GM19328 (cell line): Measurements from ENCODE around the gene SPATA13.

Source experiments
- ATAC-seq: cut with Tn5 transposase; IDR thresholded peaks from one replicate; pipeline ENCODE4 v1.9.1; 2021; ENCODE audit warnings: mild to moderate bottlenecking, moderate library complexity; ENCODE audit not compliant: unreplicated experiment

Gene SPATA13

GRCh38 chr13:24218338-24218737 lies 57.8 kb downstream of the SPATA13 start:
- ATAC-seq = no peak

- ATAC-seq = no peak
Measured at GRCh38 chr13:24218977-24219376, 58.5 kb downstream of the SPATA13 start.

DNA sequence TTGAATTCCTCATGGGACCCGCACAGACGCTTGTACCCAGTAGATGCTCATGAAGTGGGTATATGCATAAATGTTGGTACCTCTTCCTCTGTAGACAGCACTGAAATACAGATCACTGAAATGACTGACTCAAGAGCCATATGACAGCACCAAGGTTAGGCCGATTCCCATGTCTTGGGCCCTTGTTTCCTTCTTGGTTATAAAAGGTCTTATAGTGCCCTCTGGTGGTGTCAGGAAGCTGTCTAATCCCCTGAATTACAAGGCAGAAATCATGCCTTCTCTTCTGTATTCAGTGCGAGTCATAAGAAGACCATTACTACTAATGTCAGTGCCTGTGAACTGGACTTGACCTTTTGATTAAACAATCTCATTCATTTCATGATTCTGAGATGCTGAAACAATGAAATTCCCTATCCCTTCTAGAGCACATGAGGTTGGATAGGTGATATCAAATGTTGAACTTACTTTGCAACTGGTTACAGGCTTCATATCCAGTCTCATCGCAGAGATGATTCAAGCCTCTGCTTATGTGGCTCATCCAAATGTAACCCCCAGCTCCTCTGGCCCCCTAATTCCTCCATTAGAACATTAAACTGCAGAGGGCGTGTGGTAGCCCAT lies 59.7 kb downstream of the SPATA13 start:
- ATAC-seq = no peak

DNA sequence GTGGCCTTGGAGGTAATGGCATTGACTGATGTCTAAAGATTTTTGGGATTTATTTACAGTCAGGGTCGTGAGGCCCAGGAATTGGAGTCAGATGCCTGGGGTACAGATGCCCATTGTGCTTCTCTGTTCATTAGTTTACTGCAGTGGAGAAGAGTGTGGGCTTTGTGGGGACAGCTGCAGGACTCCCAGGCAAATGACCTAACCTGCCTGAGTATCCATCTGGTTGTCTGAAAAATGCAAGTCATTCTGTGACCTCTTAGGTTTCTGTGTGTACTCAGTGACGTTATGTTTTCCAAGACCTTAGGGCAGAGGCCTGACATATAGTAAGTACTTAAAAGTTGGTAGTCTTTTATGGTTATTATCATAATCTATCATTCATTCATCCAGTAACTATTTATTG lies 60.5 kb downstream of the SPATA13 start:
- no peak for ATAC-seq

GRCh38 chr13:24222756-24223155 lies 62.2 kb downstream of the SPATA13 start:
- ATAC-seq = no peak

DNA sequence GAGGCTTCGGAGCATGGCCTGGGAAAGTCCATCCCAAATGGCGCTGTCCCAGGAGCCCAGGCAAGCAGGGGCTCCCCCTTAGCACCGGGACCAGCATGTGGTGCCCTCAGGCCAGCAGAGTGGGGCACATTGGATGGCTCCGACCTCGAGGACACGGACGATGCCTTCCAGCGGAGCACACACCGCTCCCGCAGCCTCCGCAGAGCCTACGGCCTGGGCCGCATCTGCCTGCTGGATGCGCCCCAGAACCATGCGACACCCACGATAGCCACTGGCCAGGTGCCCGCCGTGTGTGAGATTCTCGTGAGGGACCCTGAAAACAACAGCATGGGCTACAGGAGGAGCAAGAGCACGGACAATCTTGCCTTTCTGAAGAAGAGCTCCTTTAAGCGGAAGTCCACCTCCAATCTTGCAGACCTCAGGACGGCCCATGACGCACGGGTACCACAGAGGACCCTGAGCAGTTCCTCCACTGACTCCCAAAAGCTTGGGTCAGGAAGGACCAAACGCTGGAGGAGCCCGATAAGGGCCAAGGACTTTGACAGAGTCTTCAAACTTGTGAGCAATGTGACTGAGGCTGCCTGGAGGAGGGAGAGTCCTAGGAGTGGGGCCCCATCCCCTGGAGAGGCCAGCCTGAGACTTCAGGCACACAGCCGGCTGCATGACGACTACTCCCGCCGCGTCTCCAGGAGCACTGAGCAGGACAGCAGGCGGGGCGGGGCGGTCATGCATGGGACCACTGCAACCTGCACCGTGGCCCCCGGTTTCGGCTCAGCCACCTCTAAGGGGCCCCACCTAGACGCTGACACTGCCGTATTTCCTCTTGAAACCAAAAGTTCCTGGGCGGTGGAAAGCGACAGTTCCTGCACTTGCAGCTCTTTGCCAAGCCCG lies 63.1 kb downstream of the SPATA13 start:
- no peak for ATAC-seq

DNA sequence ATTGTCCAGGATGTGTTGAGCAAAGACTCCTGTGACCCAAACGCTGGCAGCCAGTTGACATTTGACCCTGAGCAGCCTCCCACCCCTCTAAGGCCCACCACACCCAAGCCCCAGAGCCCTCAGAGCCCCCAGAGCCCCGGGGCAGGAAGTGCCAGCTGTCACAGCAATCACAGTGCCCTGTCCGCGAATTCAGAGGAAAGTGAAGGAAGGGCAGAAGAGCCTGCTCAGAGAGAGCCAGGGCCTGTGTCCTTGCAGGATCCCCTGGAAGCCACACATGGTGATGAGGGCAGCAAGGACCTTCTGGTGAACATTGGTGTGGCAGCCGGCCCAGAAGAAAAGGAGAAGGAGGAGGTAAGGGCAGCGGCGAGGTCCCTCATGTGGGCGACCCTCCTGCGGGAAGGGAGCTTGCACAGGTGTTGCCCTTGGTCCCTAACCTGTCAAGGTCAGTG lies 63.7 kb downstream of the SPATA13 start:
- no peak for ATAC-seq

- ATAC-seq = no peak
Measured at GRCh38 chr13:24225062-24225461, 64.5 kb downstream of the SPATA13 start.

GRCh38 chr13:24225930-24226329 lies 65.4 kb downstream of the SPATA13 start:
- no peak for ATAC-seq

DNA sequence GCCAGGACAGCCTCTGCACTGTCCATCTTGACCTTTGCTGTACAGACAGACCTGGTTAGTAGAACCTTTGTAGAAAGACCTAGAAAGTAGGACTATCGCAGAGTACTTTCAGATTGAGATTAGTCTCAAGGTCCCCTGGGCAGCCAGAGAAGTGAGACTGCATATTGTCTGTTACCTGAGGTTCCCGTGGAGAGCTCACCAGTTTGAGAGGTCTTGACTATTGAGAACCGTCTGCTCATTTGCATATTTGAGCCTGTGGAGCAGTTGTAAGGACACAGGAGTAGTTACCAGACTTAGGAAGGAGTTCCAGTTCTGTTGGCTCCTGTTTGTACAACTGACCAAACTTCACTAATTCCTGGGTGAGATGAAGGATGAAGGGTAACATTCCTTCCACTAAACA lies 66.2 kb downstream of the SPATA13 start:
- ATAC-seq = no peak

GRCh38 chr13:24228852-24229458 lies 68.4 kb downstream of the SPATA13 start:
- no peak for ATAC-seq

GRCh38 chr13:24230428-24231072 lies 70.0 kb downstream of the SPATA13 start:
- no peak for ATAC-seq

GRCh38 chr13:24231377-24231776 lies 70.9 kb downstream of the SPATA13 start:
- ATAC-seq = no peak

GRCh38 chr13:24232037-24232436 lies 71.5 kb downstream of the SPATA13 start:
- ATAC-seq = no peak

- ATAC-seq = no peak
Measured at GRCh38 chr13:24232474-24232873, 72.0 kb downstream of the SPATA13 start.

DNA sequence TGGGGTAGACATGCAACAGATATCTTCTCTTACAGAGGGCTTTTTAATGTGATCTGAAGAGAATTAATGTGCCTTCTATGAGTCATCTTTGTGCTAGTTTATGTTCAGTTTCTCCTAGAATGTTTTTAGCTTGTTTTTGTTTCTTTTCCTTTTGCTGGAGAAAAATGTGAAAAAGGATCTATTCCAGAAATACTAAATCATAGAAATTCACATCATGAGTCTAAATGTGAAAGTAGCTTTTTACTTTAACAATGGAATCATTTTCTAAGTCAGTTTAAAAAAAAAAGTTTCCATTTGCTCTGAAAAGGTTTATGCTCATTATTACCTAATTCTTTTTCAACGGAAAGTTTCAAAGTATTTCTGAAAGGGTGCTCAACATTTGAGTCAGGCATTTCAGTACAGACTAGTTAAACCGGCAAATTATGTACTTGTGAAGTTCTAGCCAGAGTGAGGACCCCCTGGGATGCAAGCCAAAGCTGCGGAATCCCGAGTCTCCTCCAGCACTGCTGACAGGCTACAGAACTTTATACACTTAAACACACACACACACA lies 72.9 kb downstream of the SPATA13 start:
- no peak for ATAC-seq

DNA sequence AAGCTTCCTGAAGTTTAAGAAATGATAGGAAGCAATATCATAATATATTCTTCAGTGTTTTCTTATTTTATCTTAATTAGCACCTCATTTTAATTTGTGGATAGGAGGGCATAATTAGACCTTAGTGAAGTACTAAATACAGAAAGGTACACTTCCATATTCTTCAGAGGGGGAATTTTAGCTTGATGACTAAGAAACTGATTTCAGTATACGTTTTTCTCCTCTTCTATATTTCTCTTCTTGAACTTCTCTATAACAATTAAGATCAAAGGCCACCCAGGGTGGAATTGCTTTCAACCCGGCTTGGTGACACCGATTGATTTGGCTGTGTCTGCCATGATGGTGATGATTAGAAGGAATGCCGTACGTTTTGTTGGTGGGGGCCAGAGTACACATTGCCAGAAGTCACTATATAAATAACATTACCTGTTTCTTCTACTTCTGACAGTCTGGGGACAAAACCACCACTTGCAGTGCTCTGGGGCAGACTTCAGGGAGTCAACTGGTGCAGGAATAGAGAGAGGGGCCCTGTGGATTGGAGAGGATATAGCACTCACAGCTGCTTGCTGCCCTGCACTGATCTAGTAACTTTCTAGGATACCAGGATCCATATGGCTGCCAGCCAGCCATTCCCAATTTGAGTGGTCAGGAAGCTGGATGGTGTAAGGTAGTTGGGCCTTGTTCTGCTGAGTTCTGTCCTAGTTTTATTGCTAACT lies 73.8 kb downstream of the SPATA13 start:
- no peak for ATAC-seq

- no peak for ATAC-seq
Measured at GRCh38 chr13:24237356-24237755, 76.8 kb downstream of the SPATA13 start.

DNA sequence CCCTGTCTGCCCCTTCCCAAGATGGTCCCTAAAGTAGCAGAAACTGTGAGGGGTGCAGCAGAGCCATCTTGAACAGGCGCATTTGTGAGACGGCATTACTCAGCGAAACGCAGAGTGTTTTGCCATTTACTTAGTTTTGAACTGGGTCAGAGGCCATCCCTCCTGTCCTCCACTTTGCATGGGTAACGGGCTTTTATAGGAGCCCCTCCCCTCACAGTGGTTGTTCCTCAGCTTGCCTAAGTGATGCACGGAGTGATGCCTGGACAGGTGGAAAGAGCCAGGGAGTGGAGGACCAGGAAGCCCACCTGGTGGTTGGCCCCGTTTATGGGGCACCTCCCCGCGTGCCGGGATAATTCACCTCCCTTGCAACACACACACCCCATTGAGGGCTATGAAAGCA lies 80.8 kb downstream of the SPATA13 start:
- no peak for ATAC-seq

- no peak for ATAC-seq
Measured at GRCh38 chr13:24242100-24242499, 81.6 kb downstream of the SPATA13 start.
